ENCODE measurements around the gene CDKAL1.
"Not testable (repeated sequence)": the region's sequence is repeated elsewhere in the genome, so short reads cannot be mapped to it uniquely, and the experiment has no call there.

The CDKAL1 gene

GRCh38 chr6:20590476-20590875 is 56.2 kb downstream of the CDKAL1 start:
- not testable (repeated sequence) for H3K4me1 Mint-ChIP-seq; ATAC-seq (replicated peaks); DNase-seq; H3K4me3 Mint-ChIP-seq; H3K27me3 Mint-ChIP-seq; H3K27ac Mint-ChIP-seq
- Mint-ChIP-seq H3K9me3 (peaks cover 5 to 16% of the 10 kb centered on the region in 2 donors), H3K36me3 (peaks cover 56% of the 10 kb centered on the region in 2 donors)

GRCh38 chr6:20594299-20594853 is 60.1 kb downstream of the CDKAL1 start:
- Mint-ChIP-seq H3K36me3 (peaks cover 54 to 65% of the 10 kb centered on the region in 2 donors), H3K9me3 (peaks cover 5 to 17% of the 10 kb centered on the region in 2 donors)
- not testable (repeated sequence) for H3K4me3 Mint-ChIP-seq; ATAC-seq (replicated peaks); H3K27ac Mint-ChIP-seq; H3K27me3 Mint-ChIP-seq; H3K4me1 Mint-ChIP-seq; DNase-seq

GRCh38 chr6:20599302-20600051 is 65.2 kb downstream of the CDKAL1 start:
- no peaks in the 10 kb centered on the region for H3K27me3 Mint-ChIP-seq
- no peak overlapping the region for H3K4me3 Mint-ChIP-seq
- peaks cover 3 to 7% of the 10 kb centered on the region in 2 donors for H3K9me3 Mint-ChIP-seq
- ATAC-seq (replicated peaks) (peak; percentile 63 to 81), DNase-seq (no peak)
- peaks cover 31 to 51% of the 10 kb centered on the region in 2 donors for H3K36me3 Mint-ChIP-seq
- no peak overlapping the region for H3K27ac Mint-ChIP-seq
- H3K4me1 Mint-ChIP-seq = no peaks in the 10 kb centered on the region

- DNase-seq (no peak), ATAC-seq (replicated peaks) (no peak)
- Mint-ChIP-seq H3K27ac (no peak overlapping the region), H3K4me3 (no peak overlapping the region), H3K27me3 (no peaks in the 10 kb centered on the region), H3K4me1 (peaks cover 0 to 3% of the 10 kb centered on the region in 2 donors), H3K36me3 (peaks cover 19 to 42% of the 10 kb centered on the region in 2 donors), H3K9me3 (no peaks in the 10 kb centered on the region)
These were observed 66.6 kb downstream of the CDKAL1 start for GRCh38 chr6:20600831-20601230.

GRCh38 chr6:20604159-20604558 is 69.9 kb downstream of the CDKAL1 start:
- no peak overlapping the region for H3K4me3 Mint-ChIP-seq
- H3K27me3 Mint-ChIP-seq = no peaks in the 10 kb centered on the region
- H3K9me3 Mint-ChIP-seq = no peaks in the 10 kb centered on the region
- no peak overlapping the region for H3K27ac Mint-ChIP-seq
- no peak for DNase-seq
- no peak for ATAC-seq (replicated peaks)
- peaks cover 20 to 34% of the 10 kb centered on the region in 2 donors for H3K36me3 Mint-ChIP-seq
- peaks cover 4 to 5% of the 10 kb centered on the region in 2 donors for H3K4me1 Mint-ChIP-seq

GRCh38 chr6:20605061-20605460 is 70.8 kb downstream of the CDKAL1 start:
- peaks cover 3 to 5% of the 10 kb centered on the region in 2 donors for H3K9me3 Mint-ChIP-seq
- H3K27ac Mint-ChIP-seq = no peak overlapping the region
- no peaks in the 10 kb centered on the region for H3K27me3 Mint-ChIP-seq
- peaks cover 4 to 5% of the 10 kb centered on the region in 2 donors for H3K4me1 Mint-ChIP-seq
- H3K4me3 Mint-ChIP-seq = no peak overlapping the region
- ATAC-seq (replicated peaks) = no peak
- no peak for DNase-seq
- H3K36me3 Mint-ChIP-seq = peaks cover 21 to 38% of the 10 kb centered on the region in 2 donors

GRCh38 chr6:20605581-20605980 is 71.3 kb downstream of the CDKAL1 start:
- ATAC-seq (replicated peaks) (no peak), DNase-seq (no peak)
- Mint-ChIP-seq H3K4me3 (no peak overlapping the region), H3K27me3 (no peaks in the 10 kb centered on the region), H3K36me3 (peaks cover 21 to 43% of the 10 kb centered on the region in 2 donors), H3K27ac (no peak overlapping the region), H3K4me1 (peaks cover 5 to 7% of the 10 kb centered on the region in 2 donors), H3K9me3 (peaks cover 4 to 8% of the 10 kb centered on the region in 2 donors)

GRCh38 chr6:20606831-20607230 is 72.6 kb downstream of the CDKAL1 start:
- H3K9me3 Mint-ChIP-seq = peaks cover 4 to 9% of the 10 kb centered on the region in 2 donors
- peaks cover 6 to 8% of the 10 kb centered on the region in 2 donors for H3K4me1 Mint-ChIP-seq
- ATAC-seq (replicated peaks) (no peak), DNase-seq (no peak)
- H3K27me3 Mint-ChIP-seq = no peaks in the 10 kb centered on the region
- peaks cover 17 to 42% of the 10 kb centered on the region in 2 donors for H3K36me3 Mint-ChIP-seq
- H3K4me3 Mint-ChIP-seq = no peak overlapping the region
- no peak overlapping the region for H3K27ac Mint-ChIP-seq

GRCh38 chr6:20608356-20608755 is 74.1 kb downstream of the CDKAL1 start:
- Mint-ChIP-seq H3K4me3 (no peak overlapping the region), H3K4me1 (peaks cover 12 to 16% of the 10 kb centered on the region in 2 donors), H3K36me3 (peaks cover 12 to 32% of the 10 kb centered on the region in 2 donors), H3K27me3 (no peaks in the 10 kb centered on the region), H3K27ac (no peak overlapping the region), H3K9me3 (peaks cover 4 to 9% of the 10 kb centered on the region in 2 donors)
- ATAC-seq (replicated peaks) = no peak
- no peak for DNase-seq

GRCh38 chr6:20608905-20609304 is 74.6 kb downstream of the CDKAL1 start:
- ATAC-seq (replicated peaks) = no peak
- Mint-ChIP-seq H3K27me3 (no peaks in the 10 kb centered on the region), H3K9me3 (peaks cover 4 to 9% of the 10 kb centered on the region in 2 donors), H3K4me3 (no peak overlapping the region), H3K27ac (no peak overlapping the region), H3K36me3 (peaks cover 12 to 27% of the 10 kb centered on the region in 2 donors), H3K4me1 (peaks cover 13 to 17% of the 10 kb centered on the region in 2 donors)
- no peak for DNase-seq

GRCh38 chr6:20609924-20610323 is 75.7 kb downstream of the CDKAL1 start:
- peaks cover 14 to 20% of the 10 kb centered on the region in 2 donors for H3K36me3 Mint-ChIP-seq
- not testable (repeated sequence) for H3K4me3 Mint-ChIP-seq; ATAC-seq (replicated peaks); H3K27me3 Mint-ChIP-seq; H3K9me3 Mint-ChIP-seq; H3K27ac Mint-ChIP-seq; DNase-seq
- H3K4me1 Mint-ChIP-seq = peaks cover 11 to 21% of the 10 kb centered on the region in 2 donors

GRCh38 chr6:20610636-20611370 is 76.5 kb downstream of the CDKAL1 start:
- Mint-ChIP-seq H3K27ac (no peak overlapping the region), H3K4me3 (no peak overlapping the region), H3K27me3 (no peaks in the 10 kb centered on the region), H3K36me3 (peaks cover 14 to 20% of the 10 kb centered on the region in 2 donors), H3K4me1 (peaks cover 11 to 21% of the 10 kb centered on the region in 2 donors), H3K9me3 (peaks cover 4 to 9% of the 10 kb centered on the region in 2 donors)
- ATAC-seq (replicated peaks) (no peak), DNase-seq (no peak)

- Mint-ChIP-seq H3K36me3 (peaks cover 11 to 12% of the 10 kb centered on the region in 2 donors), H3K4me1 (peaks cover 10% of the 10 kb centered on the region in 2 donors)
- ATAC-seq (replicated peaks); DNase-seq; H3K27me3 Mint-ChIP-seq; H3K27ac Mint-ChIP-seq; H3K4me3 Mint-ChIP-seq; H3K9me3 Mint-ChIP-seq: not testable (repeated sequence)
These were observed 83.3 kb downstream of the CDKAL1 start for GRCh38 chr6:20617537-20617936.

- no peak for ATAC-seq (replicated peaks)
- Mint-ChIP-seq H3K4me1 (peaks cover 14 to 15% of the 10 kb centered on the region in 2 donors), H3K9me3 (no peaks in the 10 kb centered on the region), H3K27ac (no peak overlapping the region), H3K4me3 (no peak overlapping the region), H3K27me3 (no peaks in the 10 kb centered on the region), H3K36me3 (peaks cover 10 to 14% of the 10 kb centered on the region in 2 donors)
- DNase-seq = no peak
These were observed 85.8 kb downstream of the CDKAL1 start for GRCh38 chr6:20620043-20620442.

All from stimulated activated naive B cell treated with anti-CD40 and anti-IgM and Interleukin-4, amounts not matched to agents 10 μg/mL and 1 μg/mL and 100 μg/mL, for 72 hours (primary cell).